Activated CD8-positive, alpha-beta memory T cell treated with anti-CD3 and anti-CD28 coated beads for 1 hour (primary cell): ENCODE data around the gene SHISA3.
"Not testable (repeated sequence)": the region's sequence is repeated elsewhere in the genome, so short reads cannot be mapped to it uniquely, and the experiment has no call there.

Source experiments
- DNase-seq, 2 donors: peaks; one replicate each; pipeline ENCODE4 v3.0.0-alpha.2; 2020; ENCODE audit warnings: low read depth in 1 of 2; ENCODE audit errors: extremely low read depth in 1 of 2

Gene SHISA3

DNA sequence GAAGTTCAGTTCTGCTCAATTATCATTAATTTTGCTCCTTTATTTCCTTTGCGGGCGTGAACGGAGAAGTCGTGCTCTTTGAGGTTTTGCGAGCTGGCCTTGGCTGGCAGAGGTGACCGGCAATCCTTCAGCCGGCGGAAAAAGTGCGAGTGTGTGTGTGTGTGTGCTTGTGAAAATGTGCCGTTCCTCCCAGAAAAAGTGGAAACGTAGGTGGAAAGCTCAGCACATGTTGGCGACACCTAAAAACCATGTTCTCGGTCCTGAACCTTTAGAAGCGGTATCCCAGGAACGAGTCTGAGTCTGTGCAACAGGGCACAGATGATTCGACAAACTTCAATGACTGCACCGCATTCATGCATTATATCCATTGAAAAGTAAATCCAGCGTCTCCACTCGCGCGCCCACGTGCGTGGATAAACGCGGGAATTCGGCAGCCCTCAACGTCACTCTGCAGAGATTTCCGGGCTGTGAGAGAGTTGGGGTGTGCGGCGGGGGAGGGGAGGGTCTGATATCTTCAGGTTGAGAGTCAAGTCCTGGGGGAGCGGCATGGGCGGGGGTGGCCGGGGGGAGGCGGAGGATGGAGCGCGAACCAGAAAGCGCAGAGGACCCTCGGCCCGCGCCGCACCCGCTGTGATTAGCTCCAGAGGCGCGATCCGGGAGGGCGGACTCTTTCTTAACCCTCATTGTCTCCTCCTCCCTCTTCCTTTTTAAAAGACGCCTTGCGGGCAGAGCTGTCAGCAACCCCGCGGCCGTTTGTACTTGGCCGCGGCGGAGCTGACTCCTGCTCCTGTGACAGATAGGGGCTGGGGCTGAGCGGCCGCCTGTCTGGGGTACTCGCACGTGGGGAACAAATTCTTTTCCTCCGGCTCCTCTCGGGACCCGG is at the start of gene SHISA3:
SHISA3 (plus strand) TSS at position 737 of the 883 bp plus-strand sequence. CDS start 569 bp downstream, outside the sequence.
- no peak for DNase-seq

GRCh38 chr4:42348247-42348646 is 49.0 kb upstream of the SHISA3 start:
- no peak for DNase-seq

DNA sequence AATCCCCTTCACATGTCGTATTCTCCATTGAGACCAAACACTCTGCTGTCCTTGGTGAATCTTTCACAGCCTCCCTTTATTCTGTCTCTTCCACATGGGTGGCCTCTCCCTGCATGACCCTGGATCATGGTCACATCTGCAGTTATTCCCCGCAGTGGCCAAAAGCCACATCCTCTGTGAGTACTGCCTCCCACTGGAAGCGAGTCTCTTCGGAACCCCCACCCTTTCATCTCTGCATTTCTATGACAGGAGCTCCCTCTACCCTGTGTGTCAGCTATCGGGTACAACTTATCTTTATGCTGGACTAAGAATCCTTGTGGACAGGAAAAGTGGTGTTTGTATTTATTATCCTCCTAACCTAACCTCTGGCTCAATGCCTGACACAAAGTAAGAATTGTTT is 48.6 kb upstream of the SHISA3 start:
- DNase-seq = no peak

GRCh38 chr4:42350611-42351182 is 46.6 kb upstream of the SHISA3 start:
- DNase-seq = no peak

DNA sequence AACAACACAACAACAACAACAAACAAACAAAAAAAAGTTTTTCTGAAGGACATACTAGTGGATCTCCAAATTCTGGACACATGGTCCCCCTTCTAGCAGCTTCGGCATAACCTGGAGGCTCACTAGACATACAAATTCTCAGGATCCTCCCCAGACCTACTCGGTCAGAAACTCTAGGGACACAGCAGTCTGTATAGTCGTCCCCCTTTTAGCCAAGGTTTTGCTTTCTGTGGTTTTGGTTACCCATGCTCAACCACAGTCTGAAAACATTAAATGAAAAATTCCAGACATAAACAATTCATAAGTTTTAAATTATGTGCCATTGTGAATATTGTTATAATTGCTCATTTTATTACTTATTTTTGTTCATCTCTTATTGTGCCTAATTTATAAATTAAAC is 45.2 kb upstream of the SHISA3 start:
- DNase-seq = no peak

DNA sequence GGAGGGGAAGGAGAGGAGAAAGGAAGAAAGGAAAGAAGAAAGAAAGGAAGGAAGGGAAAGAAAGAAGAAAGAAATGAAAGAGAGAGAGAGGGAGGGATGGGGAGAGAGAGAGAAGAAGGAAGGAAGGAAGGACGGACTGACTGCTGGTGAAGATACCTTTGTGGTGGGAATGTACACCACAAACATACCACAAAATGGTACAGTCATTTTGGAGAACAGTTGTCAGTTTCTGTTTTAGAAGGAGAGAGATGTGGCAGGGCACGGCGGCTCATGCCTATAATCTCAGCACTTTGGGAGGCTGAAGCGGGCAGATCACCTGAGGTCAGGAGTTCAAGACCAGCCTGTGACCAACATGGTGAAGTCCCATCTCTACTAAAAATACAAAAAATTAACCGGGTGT is 40.0 kb upstream of the SHISA3 start:
- no peak for DNase-seq

DNA sequence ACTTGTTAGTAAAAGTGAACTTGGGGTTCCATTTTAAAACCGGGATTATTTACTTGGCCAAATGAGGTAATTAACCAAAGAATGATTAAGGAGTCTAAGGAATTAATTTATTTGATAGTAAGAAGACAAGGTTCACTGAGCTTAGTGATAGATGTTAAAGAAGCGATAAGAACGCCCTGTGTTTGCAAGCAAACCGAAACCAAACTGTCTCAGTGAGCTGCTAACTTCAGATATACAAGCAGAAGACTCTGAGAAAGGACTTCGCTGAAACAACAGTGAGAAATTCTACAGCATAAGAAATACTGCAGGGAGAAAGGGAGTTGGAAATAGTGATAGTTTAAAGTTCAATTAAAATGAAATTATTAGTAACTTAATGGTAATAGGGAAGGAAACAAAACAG is 37.6 kb upstream of the SHISA3 start:
- DNase-seq = no peak

GRCh38 chr4:42360256-42360669 is 37.0 kb upstream of the SHISA3 start:
- no peak for DNase-seq

- DNase-seq = no peak
Observed at GRCh38 chr4:42361456-42361855, 35.8 kb upstream of the SHISA3 start.

DNA sequence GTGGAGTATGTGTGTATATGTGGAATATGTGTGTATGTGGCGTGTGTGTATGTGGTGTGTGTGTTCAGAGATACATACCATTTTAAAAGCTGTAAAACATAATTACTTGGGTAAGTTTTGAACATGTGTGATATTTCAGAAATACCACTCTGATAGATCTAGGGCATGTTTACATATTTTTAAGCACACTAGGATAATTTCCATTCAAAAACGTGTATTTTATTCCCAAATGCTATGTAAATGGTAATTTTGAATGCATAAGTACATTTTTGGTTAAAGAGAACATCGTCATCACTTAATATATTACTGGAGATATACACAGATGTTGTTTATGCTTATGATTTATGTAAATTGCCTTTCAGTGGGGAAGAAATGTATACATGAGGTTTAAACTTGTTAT is 34.7 kb upstream of the SHISA3 start:
- no peak for DNase-seq

DNA sequence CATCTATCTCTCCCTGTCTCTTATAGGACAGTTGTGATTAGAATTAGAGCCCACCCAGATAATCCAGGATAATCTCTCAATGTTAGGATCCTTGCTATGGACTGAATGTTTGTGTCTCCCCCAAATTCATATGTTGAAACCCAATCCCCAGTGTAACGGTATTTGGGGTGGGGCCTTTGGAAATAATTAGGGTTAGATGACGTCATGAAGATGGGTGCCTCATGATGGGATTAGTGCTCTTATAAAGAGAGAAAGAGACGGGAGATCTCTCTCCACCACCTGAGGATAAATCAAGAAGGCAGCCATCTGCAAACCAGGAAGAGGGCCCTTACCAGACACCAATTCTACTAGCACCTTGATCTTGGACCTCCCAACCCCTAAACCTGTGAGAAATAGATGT is 33.7 kb upstream of the SHISA3 start:
- DNase-seq = no peak

- DNase-seq = no peak
Observed at GRCh38 chr4:42364266-42365053, 32.8 kb upstream of the SHISA3 start.

GRCh38 chr4:42366959-42367358 is 30.3 kb upstream of the SHISA3 start:
- no peak for DNase-seq

GRCh38 chr4:42369489-42369888 is 27.8 kb upstream of the SHISA3 start:
- no peak for DNase-seq

DNA sequence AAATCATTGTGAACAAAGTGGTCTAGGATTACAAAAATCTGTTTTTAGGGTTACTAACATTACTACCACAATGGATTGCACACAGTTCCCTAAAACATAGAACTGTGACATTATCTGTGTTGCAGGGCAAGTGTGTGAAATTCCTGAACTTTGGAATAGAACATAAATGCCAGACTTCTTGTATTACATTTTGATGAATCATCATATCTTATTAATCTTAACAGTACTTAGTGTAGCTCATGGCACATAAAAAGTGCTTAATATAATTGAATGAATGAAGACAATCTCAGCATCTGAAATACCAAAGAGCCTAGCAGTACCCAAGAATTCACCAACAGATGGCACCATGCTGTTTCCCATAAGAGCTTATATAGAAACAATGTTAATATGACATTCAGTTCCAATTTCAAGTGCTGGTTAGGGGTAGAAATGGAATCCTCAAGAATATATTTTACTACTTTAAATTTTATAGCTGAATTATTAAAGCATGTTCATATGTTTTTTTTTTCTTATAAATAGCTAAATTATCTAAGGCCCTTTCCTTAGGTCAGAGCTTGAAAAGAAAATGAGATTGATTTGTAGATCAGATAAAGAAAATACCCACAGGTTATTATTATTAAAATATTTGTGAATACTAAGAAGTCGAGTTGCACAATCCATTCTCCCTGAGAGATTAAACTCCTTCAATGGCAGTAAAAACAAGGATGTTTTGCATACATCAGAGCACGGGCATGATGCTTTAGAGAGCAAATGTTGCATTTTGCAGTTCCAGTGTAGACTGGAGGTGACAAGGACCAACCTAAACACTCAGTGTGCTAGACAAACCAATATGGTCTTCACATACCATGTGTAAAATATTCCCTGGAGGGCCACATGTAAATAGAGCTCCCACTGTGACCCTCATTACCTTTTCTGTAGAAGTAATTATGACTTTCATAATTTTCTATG is 25.7 kb upstream of the SHISA3 start:
- no peak for DNase-seq

GRCh38 chr4:42372303-42372702 is 25.0 kb upstream of the SHISA3 start:
- DNase-seq = not testable (repeated sequence)

DNA sequence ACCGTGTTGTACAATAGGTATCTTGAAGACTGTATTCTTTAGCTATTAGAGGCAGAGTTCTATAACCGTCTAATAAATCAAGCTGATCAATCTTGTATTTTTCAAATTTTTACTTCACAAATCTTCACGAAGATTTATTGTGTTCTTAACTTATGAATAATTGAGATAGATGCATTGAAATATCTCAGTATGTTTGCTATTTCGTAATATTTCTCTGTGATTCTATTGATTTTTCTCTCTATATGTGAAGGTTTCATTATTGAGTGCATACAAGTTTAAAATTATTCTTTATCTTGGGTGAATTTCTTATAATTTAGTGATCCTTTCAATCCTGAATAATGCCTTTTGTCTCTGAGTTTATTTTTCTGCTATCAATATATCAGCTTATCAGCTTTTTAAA is 19.8 kb upstream of the SHISA3 start:
- DNase-seq = no peak

- no peak for DNase-seq
Observed at GRCh38 chr4:42381666-42382065, 15.6 kb upstream of the SHISA3 start.

GRCh38 chr4:42385516-42385915 is 11.8 kb upstream of the SHISA3 start:
- no peak for DNase-seq

- no peak for DNase-seq
Observed at GRCh38 chr4:42390622-42391354, 6.5 kb upstream of the SHISA3 start.
